GM12873 (cell line): ENCODE measurements around the gene QKI.

Source experiments
- TF ChIP-seq, protein P1 (sequence below): IDR thresholded peaks from 2 replicates; pipeline ENCODE4 v1.5.1; 2012; ENCODE audit warnings: low read depth, mild to moderate bottlenecking, moderate library complexity, low read length, control low read depth; ENCODE audit not compliant: insufficient read depth; ENCODE audit errors: missing control alignments

QKI gene

DNA sequence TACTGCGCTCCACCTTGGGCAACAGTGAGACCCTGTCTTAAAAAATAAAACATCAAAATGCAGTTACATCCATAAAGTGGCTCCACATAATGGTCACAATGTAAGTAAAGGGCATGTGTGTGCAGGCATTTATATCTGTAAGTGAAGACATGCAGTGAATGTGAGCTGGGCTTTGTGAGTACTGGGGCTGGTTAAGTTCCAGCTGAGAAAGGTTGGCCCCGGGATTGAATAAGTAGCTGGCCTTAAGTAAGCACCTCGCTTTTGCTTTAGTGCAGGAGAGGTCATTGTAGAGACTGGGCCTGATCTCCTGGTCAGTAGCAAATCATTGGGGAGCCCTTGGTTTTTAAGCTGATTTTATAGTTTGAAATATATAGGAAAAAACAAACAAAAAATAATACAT, 8.0 kb downstream of the QKI start:
- TF ChIP-seq, protein P1, sequence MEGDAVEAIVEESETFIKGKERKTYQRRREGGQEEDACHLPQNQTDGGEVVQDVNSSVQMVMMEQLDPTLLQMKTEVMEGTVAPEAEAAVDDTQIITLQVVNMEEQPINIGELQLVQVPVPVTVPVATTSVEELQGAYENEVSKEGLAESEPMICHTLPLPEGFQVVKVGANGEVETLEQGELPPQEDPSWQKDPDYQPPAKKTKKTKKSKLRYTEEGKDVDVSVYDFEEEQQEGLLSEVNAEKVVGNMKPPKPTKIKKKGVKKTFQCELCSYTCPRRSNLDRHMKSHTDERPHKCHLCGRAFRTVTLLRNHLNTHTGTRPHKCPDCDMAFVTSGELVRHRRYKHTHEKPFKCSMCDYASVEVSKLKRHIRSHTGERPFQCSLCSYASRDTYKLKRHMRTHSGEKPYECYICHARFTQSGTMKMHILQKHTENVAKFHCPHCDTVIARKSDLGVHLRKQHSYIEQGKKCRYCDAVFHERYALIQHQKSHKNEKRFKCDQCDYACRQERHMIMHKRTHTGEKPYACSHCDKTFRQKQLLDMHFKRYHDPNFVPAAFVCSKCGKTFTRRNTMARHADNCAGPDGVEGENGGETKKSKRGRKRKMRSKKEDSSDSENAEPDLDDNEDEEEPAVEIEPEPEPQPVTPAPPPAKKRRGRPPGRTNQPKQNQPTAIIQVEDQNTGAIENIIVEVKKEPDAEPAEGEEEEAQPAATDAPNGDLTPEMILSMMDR = no peak

DNA sequence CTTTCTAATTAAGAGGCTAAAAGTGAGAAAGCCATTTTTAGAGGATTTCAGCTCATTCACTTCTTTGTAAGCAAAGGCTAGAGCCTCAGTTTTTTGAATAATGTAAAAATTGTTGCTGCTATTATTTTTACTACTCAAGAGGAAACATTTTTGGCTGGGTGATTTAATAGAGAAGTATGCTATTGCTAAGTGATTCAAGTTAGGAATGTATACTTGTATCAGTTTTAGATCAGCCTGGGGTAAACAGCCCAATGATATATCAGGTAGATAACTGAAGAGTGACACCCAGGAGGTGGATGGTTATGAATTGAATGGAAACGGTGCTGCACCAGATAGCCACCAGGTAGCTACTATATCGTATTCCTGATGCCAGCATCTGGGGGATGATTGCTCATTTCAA, 9.2 kb downstream of the QKI start:
- TF ChIP-seq, protein P1 = no peak

DNA sequence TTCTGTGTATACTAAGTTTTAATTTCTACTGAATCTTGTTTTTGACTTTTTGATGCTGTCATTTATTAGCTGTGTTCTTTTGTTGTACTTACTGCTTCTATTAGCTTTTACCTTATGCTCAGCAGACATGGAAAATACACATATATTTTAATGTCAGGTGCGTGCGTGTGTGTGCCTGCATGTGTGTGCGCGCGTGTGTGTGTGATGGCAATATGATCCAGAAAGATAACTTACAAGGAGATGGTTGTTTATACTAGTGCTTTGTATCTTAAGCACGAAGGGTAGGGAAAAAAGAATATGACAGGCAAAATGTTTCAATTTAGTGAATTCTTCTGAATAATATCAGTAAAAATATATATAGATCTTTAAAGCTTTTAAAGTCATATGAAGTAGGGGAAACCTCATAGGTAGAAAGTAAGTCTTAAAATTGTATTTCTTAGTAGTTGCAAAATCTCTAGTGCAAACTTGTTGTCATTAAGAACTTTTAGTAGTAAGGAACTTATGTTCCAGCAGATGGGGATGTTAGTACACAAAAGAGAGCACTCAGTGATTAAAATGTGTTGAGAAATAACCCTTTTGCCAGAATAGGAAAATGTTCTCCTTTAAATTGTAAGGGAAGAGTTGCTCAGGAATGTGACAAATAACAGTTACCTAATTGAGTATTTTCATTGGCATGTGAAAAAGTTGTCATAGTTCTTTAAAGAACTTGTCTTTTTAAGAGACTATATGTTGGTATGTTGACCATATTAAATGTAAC, 13.2 kb downstream of the QKI start:
- TF ChIP-seq, protein P1 = no peak

DNA sequence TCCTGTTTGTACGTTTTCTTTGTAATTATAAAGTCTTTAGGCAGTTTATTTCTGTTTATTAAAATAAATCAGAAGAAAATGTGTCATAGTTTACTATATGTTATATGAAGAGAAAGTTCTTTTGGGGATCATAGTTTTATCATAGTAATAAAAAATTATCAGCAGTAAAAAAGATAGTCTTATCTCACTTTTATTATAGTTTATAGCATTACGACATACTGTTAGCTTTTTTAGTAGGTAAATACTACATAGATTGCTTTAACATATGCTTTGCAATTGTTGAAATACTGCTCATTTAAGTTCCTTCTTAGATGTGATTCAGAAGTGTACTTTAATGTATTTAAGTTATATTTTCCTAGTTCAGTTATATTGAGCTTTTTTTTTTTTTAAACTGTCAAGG, 13.9 kb downstream of the QKI start:
- TF ChIP-seq, protein P1 = no peak

DNA sequence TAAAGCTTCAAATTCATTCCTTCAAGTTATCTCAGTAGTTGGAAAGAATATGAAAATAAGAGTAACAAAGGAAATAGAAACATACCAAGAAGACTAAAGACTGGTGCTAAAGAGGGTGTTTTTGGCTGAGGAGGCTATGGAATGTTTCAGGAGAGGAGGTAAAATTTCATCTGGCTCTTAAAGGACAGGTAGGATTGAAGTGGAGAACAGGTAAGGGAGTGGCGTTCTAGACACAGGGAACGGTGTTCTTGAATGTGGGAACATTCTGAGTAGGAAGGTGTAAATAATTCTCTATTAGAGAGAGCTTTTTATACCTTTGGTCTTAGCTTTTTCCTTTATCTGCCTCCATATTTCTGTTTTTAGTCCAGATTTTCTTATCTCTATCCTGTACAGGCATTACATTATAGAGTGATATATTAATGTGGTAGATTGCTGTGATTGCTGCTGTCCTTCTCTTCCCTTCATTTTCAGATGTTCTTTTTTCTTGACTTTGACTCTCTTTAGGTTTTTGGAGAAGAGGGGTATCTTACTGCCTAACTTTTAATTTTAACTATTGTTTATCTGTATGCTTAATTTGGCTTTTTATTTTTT, 15.4 kb downstream of the QKI start:
- TF ChIP-seq, protein P1 = no peak

DNA sequence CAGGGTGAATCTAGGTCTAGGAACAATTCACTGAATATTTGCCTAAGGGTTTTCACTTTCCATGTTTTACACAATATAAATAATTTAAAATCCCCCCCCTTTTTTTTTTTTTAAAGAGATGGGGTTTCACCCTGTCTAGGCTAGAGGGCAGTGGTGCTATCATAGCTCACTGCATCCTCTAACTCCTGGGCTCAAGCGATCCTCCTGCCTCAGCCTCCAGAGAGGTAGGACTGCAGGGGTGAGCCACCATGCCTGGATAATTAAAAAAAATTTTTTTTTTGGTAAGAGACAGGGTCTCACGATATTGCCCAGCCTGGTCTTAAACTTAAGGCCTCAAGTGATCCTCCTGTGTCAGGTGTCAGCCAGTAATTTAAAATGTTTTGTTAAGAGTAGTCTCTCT, 17.8 kb downstream of the QKI start:
- TF ChIP-seq, protein P1 = no peak

DNA sequence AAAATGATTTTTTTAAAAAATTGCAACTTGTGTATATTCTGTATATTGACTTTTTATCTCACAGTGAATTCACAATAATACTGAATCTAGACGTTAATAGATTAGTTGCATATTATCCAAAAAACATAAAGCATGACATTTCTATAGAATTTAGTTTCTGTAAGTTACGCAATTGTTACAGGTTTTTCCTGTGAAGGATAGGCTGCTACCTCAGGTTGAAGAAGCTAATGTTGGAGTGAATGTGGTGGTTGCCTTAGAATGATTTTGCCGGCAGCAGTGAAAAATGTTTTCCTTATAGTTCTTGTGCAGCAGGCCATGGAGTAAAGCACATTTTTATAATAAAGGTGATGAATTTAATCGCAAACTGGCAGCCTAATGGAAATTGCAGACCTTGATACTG, 20.5 kb downstream of the QKI start:
- TF ChIP-seq, protein P1 = no peak
